Activated naive CD4-positive, alpha-beta T cell treated with anti-CD3 and anti-CD28 coated beads for 36 hours (primary cell): Measurements from ENCODE around the gene CCDC177. TPM values are rescaled to one million over a fixed set of nuclear protein-coding genes. Genes with fewer than 3 reads are reported as not detected.

Experiments
- total RNA-seq, 2 experiments: library from RNA; stranded (reverse); gene quantifications; one replicate each; pipeline ENCODE4 v1.2.3, GENCODE V29; 2021

CCDC177 gene
- total RNA-seq, 2 experiments from 2014 or later, result not detected

Other genes with a start within 250 kb of the CCDC177 start
- 100 to 1,000 TPM; 338 to 348 TPM for gene ERH, start 176.6 kb downstream of the CCDC177 start, total RNA-seq
- 10 to 100 TPM; 53.4 to 54.5 TPM for gene SLC39A9, start 176.2 kb downstream of the CCDC177 start, total RNA-seq
- not detected for gene PLEKHD1, start 90.1 kb downstream of the CCDC177 start, total RNA-seq
- 10 to 100 TPM; 66.6 to 69.7 TPM for gene SUSD6, start 36.7 kb upstream of the CCDC177 start, total RNA-seq
- 100 to 1,000 TPM; 296 to 297 TPM for gene SRSF5, start 192.3 kb upstream of the CCDC177 start, total RNA-seq
- not detected for gene SLC10A1, start 222.4 kb upstream of the CCDC177 start, total RNA-seq